Choroid plexus epithelial cell (primary cell): ENCODE measurements around the gene RAD18.

Source experiments
- DNase-seq: peaks from one replicate; pipeline ENCODE4 v3.0.0-alpha.2; 2010; ENCODE audit warnings: low read depth
- H3K4me3 ChIP-seq: 2 replicates; pipeline ENCODE4 v1.5.1; 2011; ENCODE audit warnings: low read depth, mild to moderate bottlenecking, control low read depth, low read length, moderate library complexity
- TF ChIP-seq, protein P1 (sequence below): conservative IDR thresholded peaks from 2 replicates; pipeline ENCODE4 v1.5.1; 2011; ENCODE audit warnings: low read depth, mild to moderate bottlenecking, control low read depth, inconsistent platforms, low read length, moderate library complexity

The RAD18 gene

DNA sequence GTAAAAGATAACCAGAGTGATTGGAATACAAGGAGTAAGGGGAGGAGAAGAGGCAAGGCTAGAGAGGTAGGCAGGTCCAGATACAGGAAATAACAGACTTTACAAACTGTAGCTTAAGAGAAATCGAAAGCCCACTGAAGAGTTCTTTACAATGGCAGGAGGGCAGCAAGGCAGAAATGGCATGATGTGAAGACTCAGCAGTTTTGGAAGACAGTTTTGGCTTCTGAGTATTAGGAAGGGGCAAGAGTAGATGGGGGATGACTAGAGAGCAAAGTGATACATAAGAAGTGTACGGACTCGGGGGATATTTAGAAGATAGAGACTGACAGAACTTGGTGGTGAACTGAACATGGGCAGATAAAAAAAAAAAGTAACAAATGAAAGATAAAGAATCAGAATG lies 54.1 kb downstream of the RAD18 start:
- TF ChIP-seq, protein P1, sequence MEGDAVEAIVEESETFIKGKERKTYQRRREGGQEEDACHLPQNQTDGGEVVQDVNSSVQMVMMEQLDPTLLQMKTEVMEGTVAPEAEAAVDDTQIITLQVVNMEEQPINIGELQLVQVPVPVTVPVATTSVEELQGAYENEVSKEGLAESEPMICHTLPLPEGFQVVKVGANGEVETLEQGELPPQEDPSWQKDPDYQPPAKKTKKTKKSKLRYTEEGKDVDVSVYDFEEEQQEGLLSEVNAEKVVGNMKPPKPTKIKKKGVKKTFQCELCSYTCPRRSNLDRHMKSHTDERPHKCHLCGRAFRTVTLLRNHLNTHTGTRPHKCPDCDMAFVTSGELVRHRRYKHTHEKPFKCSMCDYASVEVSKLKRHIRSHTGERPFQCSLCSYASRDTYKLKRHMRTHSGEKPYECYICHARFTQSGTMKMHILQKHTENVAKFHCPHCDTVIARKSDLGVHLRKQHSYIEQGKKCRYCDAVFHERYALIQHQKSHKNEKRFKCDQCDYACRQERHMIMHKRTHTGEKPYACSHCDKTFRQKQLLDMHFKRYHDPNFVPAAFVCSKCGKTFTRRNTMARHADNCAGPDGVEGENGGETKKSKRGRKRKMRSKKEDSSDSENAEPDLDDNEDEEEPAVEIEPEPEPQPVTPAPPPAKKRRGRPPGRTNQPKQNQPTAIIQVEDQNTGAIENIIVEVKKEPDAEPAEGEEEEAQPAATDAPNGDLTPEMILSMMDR, result no peak
- no peak for DNase-seq
- H3K4me3 ChIP-seq, result no peak overlapping the region

DNA sequence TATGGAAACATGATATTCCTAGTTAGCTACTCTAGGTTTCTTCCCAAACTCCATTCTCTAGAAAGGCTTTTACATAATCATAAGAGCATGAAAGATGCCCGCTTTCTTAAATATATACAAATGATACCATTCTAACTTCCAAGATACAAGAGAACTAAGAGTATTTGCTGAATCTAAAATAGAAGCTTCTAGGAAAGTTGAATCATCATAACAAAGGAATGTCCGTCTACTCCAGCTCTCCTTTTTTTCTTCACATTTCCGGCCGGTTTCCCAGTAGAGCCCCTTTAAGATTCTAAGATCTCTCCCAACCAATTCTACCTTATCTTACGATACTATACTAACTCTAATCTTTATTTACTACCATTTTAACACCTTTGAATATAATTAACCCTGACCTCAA lies 60.1 kb downstream of the RAD18 start:
- TF ChIP-seq, protein P1, result no peak
- H3K4me3 ChIP-seq, result no peak overlapping the region
- peak; percentile 53 for DNase-seq

DNA sequence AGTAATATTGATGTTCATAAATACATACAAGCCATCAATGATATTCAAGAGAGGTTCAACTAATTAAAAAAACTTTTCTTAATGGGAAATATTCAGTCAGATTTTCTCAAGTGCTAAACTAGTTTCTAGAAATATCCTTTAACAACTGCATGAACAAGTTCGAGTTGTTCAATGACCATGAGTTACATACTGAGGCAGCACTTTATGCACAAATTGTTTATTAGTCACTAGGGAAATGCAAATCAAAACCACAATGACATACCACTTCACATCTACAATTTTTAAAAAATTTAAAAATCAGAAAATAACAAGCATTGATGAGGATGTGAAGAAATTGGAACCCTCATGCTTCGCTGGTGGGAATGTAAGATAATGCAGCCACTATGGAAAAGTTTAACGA lies 62.4 kb downstream of the RAD18 start:
- H3K4me3 ChIP-seq, result no peak overlapping the region
- DNase-seq, result no peak
- TF ChIP-seq, protein P1, result no peak

DNA sequence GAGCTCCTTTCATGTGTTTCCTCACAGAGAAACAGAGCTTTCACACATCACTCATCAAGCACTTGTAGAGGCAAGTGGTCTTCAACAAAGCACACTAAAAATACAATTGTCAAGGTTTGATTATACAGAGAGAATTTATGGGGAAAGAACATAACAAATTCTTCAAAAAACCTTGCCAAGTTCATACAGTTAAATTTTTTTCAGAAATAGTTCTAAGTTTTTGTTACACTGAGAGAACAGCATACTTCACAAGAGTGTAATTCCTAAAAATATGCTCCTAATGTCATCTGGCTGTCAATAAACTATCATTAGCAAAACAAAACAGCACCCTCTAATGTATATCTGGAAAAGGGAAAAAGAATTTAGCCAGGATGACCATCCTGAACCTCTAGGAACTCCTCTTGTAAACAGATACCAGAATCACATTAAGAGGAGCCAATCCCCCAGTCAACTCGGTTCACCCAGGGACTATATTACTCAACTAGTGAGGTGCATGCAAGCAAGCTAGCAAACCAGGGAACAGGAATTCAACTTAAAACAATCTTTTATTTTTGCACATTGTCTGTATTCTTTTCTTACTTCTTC lies 63.3 kb downstream of the RAD18 start:
- no peak overlapping the region for H3K4me3 ChIP-seq
- TF ChIP-seq, protein P1, result no peak
- peak; percentile 29 for DNase-seq

DNA sequence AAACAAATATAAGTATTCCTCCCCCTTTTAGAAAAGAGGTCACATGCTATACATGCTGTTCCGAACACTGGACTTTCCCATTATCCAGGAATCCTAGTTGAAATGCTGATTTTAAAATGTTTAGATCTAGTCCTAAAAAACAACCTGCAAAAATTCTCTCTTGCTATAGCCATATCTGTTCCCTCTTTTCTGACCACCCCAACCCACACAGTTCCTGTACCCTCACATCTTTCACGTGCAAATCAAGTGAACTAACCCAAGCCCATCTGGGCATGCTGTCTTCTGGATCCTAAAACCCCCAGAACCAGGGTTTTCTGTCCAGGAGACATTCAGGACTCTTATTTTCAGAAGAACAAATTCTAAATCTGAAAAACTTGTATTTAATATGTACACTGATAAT lies 67.4 kb downstream of the RAD18 start:
- TF ChIP-seq, protein P1, result no peak
- no peak overlapping the region for H3K4me3 ChIP-seq
- DNase-seq, result no peak

DNA sequence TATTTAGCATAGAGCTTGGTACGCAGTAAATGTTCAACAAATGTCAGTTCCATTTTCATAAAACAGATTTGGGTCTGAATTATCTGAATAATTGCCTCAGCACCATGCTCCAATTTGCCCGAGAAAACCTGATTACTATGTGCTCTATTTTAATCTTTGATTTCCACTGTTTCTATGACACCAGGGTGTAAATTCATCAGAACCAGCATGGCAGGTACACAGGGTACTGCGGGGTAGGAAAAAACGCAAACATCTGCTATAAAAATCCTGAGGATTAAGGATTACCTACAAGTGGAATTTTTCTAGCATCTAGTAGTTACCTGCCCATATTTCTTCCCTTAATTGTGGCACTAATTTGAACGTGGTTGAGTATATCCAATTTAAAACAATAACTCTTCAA lies 70.3 kb downstream of the RAD18 start:
- DNase-seq, result no peak
- TF ChIP-seq, protein P1, result no peak
- H3K4me3 ChIP-seq, result no peak overlapping the region

DNA sequence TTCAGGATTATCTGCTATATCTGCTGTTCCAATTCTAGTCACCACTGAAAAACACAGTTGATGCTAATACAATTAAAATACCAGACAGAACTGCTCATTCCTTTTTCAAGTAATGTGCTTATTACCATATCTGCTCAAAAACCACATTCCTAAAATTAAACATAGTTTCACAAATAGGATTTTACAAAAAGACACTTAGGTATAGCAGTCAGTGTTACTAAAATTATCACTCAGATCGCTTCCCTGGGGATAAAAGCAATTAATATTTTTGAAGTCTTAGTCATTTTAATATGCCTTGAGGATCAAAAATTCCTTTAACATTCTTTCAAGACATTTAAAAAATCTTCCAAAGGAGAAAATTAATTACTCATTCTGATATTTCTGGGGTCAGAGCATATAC lies 71.5 kb downstream of the RAD18 start:
- H3K4me3 ChIP-seq, result no peak overlapping the region
- no peak for DNase-seq
- TF ChIP-seq, protein P1, result no peak
